Activated naive CD4-positive, alpha-beta T cell treated with Interleukin-2 at 50 U/mL for 16 hours (primary cell): ENCODE measurements around the gene CLBA1.
"Not testable (repeated sequence)": the region's sequence is repeated elsewhere in the genome, so short reads cannot be mapped to it uniquely, and the experiment has no call there.

Experiments
- DNase-seq: peaks from one replicate; pipeline ENCODE4 v3.0.0-alpha.2; 2020

Gene CLBA1

DNA sequence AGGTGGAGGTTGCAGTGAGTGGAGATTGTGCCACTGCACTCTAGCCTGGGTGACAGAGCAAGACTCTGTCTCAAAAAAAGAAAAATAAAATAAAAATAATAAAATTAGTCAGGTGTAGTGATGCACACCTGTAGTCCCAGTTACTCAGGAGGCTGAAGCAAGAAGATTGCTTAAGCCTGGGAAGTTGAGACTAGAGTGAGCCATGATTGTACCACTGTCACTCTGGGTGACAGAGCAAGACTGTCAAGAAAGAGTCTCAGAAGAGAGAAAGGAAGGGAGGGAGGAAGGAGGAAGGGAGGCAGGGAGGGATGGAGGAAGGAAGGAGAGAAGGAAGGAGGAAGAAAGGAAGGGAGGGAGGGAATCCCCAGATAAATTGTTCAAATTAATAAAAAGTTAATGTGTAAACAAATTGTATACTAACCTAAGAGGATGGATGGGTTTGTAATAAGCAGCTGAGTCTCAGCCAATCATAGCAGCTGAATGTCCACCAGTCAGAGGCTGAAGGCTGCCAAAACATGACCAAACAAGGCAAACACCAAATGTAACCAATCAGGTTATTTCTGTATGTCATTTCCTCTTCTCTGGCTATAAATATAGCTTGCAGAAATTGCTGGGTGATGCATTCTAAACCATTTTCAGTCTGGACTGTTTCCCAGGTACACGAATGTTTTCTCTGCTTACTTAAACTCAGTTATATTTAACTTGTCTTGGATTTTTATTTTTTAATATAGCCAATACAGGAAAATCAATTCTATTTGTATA is 41.4 kb downstream of the CLBA1 start:
- no peak for DNase-seq

DNA sequence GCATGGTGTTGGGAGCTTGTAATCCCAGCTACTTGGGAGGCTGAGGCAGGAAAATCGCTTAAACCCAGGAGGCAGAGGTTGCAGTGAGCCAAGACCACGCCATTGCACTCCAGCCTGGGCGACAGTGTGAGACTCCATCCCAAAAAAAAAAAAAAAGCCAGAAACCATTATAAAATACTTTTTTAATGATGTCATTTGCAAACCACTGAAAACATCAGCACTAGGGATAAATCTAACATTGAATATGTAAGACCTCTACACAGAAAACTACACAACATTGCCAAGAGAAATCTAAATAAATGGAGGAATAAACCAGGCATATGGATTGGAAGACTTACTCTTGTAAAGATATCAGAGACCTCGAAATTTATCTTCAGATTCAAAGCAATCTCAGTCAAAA is 42.1 kb downstream of the CLBA1 start:
- not testable (repeated sequence) for DNase-seq

DNA sequence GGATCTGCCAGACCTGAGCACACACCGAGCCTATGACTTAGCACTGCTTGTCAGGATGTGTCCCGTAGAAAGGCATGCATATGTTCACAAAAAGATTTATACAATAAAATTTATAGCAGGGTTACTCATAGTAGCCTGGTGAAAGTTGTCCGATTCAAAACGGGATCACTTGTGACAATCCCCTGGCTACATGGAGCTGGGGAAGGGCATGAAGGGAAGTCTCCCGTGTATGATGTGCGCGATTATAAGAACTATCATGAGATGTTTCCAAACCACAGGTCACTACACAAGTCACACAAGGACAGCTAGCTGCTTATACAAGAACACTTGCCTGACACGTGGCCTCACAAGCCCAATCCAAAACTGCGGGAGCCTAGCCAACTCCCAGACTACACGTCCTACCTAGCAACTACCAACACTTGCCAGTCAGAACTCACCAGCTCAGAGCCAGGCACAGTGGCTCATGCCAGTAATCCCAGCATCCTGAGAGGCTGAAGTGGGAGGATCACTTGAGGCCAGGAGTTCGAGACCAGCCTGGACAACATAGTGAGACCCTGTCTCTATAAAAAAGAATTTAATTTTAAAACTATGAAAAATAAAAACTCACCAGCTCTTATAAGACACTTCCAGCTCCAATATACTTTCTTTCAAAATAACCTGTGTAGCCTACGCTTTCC is 42.8 kb downstream of the CLBA1 start:
- DNase-seq, result no peak

DNA sequence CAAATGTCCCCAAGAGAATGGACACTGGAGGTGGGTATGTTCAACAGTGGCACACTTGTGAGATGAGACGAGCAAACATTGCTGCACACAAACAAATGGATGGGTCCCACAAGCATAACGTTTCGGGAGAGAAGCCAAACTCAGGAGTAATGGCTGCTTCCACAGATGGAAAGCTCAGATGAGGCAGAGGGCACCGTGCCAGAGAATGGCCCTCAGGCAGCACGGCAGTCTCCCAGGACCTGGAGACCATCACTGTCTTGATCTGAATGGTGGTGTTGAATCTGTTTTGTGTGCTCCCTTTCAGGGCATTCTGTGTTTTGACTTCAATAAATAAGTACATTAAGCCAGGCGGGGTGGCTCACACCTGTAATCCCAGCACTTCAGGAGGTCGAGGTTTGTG is 43.8 kb downstream of the CLBA1 start:
- DNase-seq, result no peak

DNA sequence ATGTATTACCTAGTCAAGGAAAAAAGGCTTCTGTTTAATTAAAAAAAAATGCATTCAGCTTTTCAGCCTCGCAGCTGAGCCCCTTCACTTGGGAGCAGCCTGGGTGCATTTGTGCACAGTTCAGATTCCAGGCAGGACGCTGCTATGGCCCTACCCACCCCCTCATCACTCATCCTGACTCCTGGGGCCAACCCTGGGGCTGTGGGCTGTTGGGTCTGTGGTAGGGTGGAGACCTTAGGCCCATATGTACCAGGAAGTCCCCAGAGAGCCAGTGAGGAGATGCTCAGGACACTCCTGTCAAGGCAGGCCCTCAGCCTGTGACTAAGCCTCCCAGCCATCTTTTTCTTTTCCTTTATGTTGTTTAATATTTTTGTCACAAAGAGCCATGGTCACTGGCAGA is 44.6 kb downstream of the CLBA1 start:
- no peak for DNase-seq

DNA sequence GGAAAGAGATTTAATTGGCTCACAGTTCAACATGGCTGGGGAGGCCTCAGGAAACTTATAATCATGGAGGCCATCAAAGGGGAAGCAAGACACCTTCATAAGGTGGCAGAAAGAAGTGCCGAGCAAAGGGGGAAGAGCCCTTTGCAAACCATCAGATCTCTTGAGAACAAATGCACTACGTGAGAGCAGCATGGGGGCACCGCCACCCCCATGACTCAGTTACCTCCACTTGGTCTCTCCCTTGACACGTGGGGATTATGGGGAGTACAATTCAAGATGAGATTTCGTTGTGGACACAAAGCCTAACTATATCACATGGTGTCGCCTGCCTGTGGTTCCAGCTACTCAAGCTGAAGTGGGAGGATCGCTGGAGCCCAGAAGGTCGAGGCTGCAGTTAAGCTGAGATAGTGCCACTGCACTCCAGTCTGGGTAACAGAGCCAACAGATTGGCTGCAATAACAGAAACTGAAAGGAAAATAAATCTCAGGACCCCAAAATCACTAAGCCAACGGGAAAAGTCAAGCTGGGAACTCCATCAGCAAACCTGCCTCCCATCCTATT is 45.3 kb downstream of the CLBA1 start:
- DNase-seq, result no peak

DNA sequence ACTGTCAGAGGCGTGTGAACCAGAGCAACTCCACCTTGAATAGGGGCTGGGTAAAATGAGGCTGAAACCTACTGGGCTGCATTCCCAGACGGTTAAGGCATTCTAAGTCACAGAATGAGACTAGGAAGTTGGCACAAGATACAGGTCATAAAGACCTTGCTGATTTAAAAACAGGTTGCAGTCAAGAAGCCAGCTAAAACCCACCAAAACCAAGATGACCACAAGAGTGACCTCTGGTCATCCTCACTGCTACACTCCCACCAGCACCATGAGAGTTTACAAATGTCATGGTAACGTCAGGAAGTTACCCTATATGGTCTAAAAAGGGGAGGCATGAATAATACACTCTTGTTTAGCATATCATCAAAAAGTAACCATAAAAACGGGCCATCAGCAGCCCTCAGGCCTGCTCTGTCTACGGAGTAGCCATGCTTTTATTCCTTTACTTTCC is 46.9 kb downstream of the CLBA1 start:
- not testable (repeated sequence) for DNase-seq

DNA sequence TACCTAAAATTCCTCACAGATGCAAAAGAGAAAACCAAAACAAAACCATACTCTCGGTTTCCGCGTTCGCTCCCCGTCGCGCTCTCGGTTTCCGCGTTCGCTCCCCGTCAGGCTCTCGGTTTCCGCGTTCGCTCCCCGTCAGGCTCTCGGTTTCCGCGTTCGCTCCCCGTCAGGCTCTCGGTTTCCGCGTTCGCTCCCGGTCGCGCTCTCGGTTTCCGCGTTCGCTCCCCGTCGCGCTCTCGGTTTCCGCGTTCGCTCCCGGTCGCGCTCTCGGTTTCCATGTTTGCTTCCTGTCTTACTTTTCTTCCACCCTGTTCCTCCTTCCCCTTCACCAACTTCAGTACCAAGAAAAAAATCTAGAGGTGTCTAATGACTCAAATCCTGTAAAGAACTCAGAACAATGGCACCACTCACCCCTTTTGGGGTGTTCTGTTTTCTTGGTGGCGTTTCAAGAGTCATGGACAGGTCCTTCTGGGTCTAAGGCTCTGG is 47.9 kb downstream of the CLBA1 start:
- peak; percentile 17 for DNase-seq

DNA sequence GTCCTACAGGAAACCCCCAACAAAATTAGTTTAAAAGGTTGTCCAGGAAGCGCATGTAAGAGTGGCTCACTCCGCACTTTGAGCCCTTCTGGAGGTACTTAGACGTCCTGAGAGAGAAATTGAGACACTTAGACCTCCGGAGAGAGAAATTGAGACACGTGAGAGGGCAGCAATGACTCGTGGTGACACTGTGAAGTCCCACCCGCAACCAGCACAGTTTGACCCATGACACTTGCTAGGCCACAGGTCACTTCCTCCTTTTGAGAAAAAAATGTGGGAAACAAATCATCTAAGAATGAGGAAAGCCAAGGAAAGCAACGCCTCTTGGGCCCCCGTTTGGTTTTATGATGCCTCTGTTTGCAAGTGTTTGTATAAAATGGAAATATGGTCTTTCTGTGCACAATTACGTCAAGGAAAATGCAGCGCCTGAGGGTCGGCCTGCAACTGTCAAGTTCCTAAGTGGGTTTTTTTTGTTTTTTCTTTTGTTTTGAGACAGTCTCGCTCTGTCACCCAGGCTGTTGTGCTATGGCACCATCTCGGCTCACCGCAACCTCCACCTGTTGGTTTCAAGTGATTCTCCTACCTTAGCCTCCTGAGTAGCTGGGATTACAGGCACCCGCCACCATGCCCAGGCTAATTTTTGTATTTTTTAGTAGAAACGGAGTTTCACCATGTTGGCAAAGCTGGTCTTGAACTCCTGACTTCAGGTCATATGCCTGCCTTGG is 48.9 kb downstream of the CLBA1 start:
- no peak for DNase-seq

DNA sequence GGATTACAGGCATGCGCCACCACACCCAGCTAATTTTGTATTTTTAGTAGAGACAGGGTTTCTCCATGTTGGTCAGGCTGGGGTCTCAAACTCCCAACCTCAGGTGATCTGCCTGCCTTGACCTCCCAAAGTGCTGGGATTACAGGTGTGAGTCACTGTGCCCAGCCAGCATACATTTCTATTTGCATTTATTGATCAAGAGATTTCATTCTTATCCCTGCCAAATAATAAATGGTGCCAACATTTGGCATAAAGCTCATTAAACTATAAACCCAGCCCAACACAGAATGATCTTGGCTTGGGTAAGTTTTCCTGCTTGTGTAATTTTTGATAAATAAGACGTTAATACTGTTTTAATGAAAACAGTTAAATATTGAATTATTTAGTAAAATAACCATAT is 50.0 kb downstream of the CLBA1 start:
- not testable (repeated sequence) for DNase-seq

DNA sequence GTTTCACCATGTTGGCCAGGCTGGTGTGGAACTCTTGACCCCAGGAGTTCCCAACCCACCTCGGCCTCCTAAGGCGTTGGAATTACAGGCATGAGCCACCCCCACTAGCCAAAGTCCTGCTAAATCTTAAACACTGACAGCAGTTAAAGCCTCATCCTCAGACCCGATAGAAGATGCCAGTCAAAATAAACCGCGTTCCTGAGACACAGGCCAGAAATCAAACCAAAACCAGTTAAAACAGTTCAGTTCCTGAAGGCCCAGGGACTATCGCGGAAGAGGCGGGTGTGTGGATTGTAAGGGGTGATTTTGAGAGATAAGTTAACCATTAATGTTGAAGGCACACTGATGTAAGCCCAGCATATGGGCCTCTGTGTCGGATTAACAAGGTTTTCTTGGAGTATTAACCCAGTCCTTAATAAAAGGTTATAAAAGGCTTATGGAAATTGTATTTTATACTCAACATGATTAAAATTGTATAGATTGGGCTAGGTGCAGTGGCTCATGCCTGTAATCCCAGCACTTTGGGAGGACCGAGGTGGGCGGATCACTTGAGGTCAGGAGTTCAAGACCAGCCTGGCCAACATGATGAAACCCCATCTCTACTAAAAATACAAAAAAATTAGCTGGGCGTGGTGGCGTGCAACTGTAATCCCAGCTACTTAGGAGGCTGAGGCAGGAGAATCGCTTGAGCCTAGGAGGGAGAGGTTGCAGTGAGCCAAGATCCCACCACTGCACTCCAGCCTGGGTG is 54.0 kb downstream of the CLBA1 start:
- DNase-seq, result no peak

DNA sequence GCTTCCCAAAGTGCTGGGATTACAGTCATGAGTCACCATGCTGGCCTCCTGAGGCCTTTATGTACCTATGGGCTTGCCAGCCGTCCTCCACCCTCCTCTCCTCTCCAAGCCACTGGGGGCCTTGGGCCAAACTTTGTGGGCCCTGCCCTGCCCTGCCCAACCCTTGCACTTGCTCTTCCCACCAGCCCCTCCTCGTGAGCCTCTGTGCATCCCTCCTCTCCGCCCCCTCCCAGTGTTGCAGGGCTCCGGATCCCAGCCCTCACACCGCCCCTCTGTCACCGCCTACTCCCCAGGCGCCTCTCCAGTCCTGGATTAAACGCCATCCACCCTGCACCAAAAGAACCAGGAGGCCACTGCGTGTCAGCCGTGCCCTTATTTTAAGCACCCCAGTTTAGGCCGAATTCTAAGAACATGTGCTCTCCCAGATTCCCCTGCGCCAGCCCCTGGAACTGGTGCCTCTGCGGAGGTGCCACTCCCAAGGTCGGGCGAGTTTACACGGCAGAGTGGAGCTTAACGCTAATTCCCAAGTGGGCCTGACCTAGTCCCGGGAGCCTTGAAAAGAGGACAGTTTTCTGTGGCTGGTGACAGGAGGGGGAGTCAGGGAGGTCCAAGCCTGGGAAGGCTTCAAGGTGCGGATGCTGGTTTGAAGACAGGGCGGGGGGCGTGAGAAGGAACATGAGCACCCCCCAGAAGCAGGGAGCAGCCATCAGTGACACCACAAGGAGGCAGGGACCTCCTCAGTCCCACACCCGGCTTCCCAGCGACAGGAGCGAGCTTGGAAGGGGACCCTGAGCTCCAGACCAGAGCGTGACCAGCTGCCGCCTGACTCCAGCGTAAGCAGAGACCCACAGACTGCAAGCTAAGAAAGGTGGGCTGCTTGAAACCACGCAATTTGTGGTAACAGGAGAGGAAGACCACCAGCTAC is 56.5 kb downstream of the CLBA1 start:
- no peak for DNase-seq

DNA sequence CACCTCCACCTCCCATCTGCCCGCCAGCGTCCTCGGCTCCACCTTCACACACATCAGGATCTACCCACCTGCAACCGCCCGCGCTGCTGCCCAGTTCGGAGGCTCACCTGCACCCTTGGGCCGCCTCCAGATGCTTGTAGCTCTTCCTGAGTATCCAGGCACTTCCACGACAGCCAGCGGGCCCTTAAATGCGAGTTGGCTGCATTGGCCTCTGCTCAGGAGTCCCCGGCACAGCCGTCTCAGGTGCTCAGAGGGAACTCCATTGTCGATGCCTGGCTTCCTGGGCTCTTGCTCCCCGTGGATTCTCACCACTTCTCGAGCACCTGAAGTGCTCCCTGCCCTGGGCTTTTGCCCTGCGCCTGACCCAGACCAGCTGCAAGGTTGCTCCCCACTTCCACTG is 57.2 kb downstream of the CLBA1 start:
- DNase-seq, result no peak

DNA sequence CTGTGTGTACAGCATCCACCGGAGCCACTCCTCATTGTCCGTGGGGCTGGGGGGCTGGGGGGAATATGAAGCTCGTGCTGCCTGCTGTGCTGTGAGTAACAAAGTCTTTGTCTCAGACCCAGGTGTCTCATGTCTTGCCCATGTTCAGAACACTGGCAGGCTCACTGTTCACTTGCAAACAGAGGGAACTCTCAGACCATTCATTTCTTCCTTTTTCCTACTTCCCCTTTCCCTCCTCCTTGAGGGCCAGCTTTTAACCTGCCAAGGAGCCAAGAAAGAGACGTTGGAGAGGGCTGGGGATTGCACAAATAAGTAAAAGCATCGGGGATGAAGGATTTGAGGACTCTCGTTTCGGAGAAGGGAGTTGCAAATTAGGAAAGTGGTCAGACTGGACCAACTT is 58.1 kb downstream of the CLBA1 start:
- no peak for DNase-seq
